GM12891 (cell line): ENCODE measurements around the gene CACNA1I.

Source experiments
- POLR2A ChIP-seq: IDR thresholded peaks from 2 replicates; pipeline ENCODE4 v1.6.1; 2011; ENCODE audit warnings: low read depth, low read length, control low read depth
- POU2F2 ChIP-seq: IDR thresholded peaks from 2 replicates; pipeline ENCODE4 v1.6.1; 2011; ENCODE audit warnings: low read depth, mild to moderate bottlenecking, control low read depth, low read length, moderate library complexity
- TAF1 ChIP-seq: IDR thresholded peaks from 2 replicates; pipeline ENCODE4 v1.6.1; 2011; ENCODE audit warnings: low read depth, low read length, control low read depth

- no peak for TF ChIP-seq POLR2A
- no peak for TF ChIP-seq TAF1
- TF ChIP-seq POU2F2 = no peak
Observed at GRCh38 chr22:39631381-39632286, 61.1 kb downstream of the CACNA1I start.
